ENCODE measurements around the gene CCDC43. TPM values are rescaled to one million over a fixed set of nuclear protein-coding genes. Genes with fewer than 3 reads are reported as not detected.

The CCDC43 gene
- total and polyA plus RNA-seq, 2 of the 13 experiments (the other 11 are each of a cell fraction or from before 2014, with no cell fraction given), result 17.5 to 94.8 TPM

DNA sequence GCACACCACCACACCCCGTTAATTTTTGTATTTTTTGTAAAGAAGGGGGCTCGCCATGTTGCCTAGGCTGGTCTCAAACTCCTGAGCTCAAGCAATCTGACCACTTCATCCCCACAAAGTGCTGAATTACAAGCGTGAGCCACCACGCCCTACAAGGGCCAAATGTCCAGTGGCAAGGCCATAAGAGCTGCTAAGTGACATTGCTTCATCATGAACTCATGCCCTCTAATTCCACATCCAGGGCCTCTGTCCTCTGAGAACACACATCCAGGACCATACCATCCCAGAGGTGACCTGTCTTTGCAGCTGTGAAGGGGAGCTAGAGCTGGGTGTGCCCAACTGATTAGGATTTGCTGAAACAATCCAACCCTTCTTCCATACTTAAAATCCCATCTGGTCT, 58.9 kb downstream of the CCDC43 start:
- intact Hi-C loops (cut with micrococcal nuclease; ENCODE audit: unreplicated experiment) (no loop called here), in situ Hi-C loops (cut with HindIII; ENCODE audit: extremely low pct_ligation_motif_present, low pct_unique_long_range_greater_than_20kb) (loop anchor here (5.0 kb wide), 1 partner anchor 88 kb away; no protein-coding TSS in a partner anchor)
- FAIRE-seq (no peak), DNase-seq (ENCODE audit: low spot score) (peak; percentile 28), ATAC-seq (peak; percentile 55)
- Histone ChIP-seq H3K9ac (ENCODE audit: insufficient read depth, low read depth, low read length) (no peak overlapping the region), H2AFZ (ENCODE audit: low read length) (no peak overlapping the region), H3K4me2 (ENCODE audit: low read depth, low read length) (no peak overlapping the region), H3K4me1 (ENCODE audit: insufficient read depth, low read length) (peaks cover 22% of the 10 kb centered on the region; the same call in 1 of the 2 replicates), H3K27me3 (ENCODE audit: control insufficient read depth in 1 of 2, insufficient read depth in 2 of 2, low read length in 2 of 2) (peaks cover 0 to 10% of the 10 kb centered on the region in 2 experiments; a peak in 1 of 5 replicates), H3K27ac (ENCODE audit: extremely low read length, insufficient read depth, low read length) (no peak overlapping the region), H3K9me3 (ENCODE audit: low read length) (no peaks in the 10 kb centered on the region), H4K20me1 (ENCODE audit: insufficient read depth, low read length) (no peaks in the 10 kb centered on the region), H3K36me3 (replicated peaks in 1 of 2; ENCODE audit: control insufficient read depth in 1 of 2, insufficient read depth in 2 of 2, low read length in 2 of 2) (no peaks in the 10 kb centered on the region), H3K4me3 (replicated peaks in 1 of 3; ENCODE audit: insufficient read depth in 1 of 3, low read depth in 2 of 3, low read length in 3 of 3) (no peak overlapping the region), H3K79me2 (ENCODE audit: insufficient read depth, low read length) (no peaks in the 10 kb centered on the region)
- POLR2A ChIA-PET, result no interaction called here
- 0% methylated on average over 4 of the region's 4 CpGs for WGBS (ENCODE audit: low lambda C conversion rate)
- CTCF ChIA-PET (ENCODE audit: low intra/inter-chr PET ratio, low total read pairs), result no interaction called here
- TF ChIP-seq MXD4 (CRISPR knock-in tag; IDR thresholded peaks at IDR 0.05) (no peak), CEBPB (IDR thresholded peaks at IDR 0.05; ENCODE audit: borderline replicate concordance, low read depth, low read length) (peak; percentile 90), SP4 (CRISPR knock-in tag; IDR thresholded peaks at IDR 0.05) (no peak), HNF4A (CRISPR knock-in tag; IDR thresholded peaks at IDR 0.05) (0 out of 2 replicates have a peak, but pooled peaks have one; percentile 41), ZFP36L1 (CRISPR knock-in tag; IDR thresholded peaks at IDR 0.05) (no peak), ZNF83 (CRISPR knock-in tag; IDR thresholded peaks at IDR 0.05; ENCODE audit: borderline replicate concordance) (no peak), CEBPG (CRISPR knock-in tag; IDR thresholded peaks at IDR 0.05) (peak; percentile 62), ZNF430 (CRISPR knock-in tag; IDR thresholded peaks at IDR 0.05) (no peak)
- BruUV-seq (replicated peaks), result no TSS peak

DNA sequence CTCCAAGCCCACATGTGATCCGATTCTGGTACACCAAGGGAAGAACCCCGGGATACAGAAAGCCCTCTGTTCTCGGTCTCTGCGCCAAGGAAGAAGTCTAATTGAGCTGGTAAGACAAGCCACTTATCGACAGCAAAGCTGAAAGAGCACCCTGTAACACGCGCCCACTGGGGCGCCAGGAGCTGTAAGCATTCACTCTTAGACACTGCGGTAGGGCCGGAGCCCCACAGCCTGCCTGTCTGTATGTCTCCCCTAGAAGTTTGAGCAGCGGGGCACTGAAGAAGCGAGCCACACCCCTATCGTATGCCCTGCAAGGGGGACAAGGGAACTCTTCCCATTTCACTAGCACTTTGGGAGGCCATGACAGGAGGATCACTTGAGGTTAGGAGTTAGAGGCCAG, 60.3 kb downstream of the CCDC43 start:
- Histone ChIP-seq H3K9me3 (ENCODE audit: low read length) (no peaks in the 10 kb centered on the region), H3K9ac (ENCODE audit: insufficient read depth, low read depth, low read length) (no peak overlapping the region), H3K4me2 (ENCODE audit: low read depth, low read length) (no peak overlapping the region), H3K27me3 (ENCODE audit: control insufficient read depth in 1 of 2, insufficient read depth in 2 of 2, low read length in 2 of 2) (peaks cover 0 to 10% of the 10 kb centered on the region in 2 experiments; a peak in 1 of 5 replicates), H3K36me3 (replicated peaks in 1 of 2; ENCODE audit: control insufficient read depth in 1 of 2, insufficient read depth in 2 of 2, low read length in 2 of 2) (no peaks in the 10 kb centered on the region), H4K20me1 (ENCODE audit: insufficient read depth, low read length) (no peaks in the 10 kb centered on the region), H3K4me3 (replicated peaks in 1 of 3; ENCODE audit: insufficient read depth in 1 of 3, low read depth in 2 of 3, low read length in 3 of 3) (no peak overlapping the region), H3K27ac (ENCODE audit: extremely low read length, insufficient read depth, low read length) (no peak overlapping the region), H3K79me2 (ENCODE audit: insufficient read depth, low read length) (no peaks in the 10 kb centered on the region), H2AFZ (ENCODE audit: low read length) (no peak overlapping the region), H3K4me1 (ENCODE audit: insufficient read depth, low read length) (peaks cover 22% of the 10 kb centered on the region; the same call in 1 of the 2 replicates)
- in situ Hi-C loops (cut with HindIII; ENCODE audit: extremely low pct_ligation_motif_present, low pct_unique_long_range_greater_than_20kb), result no loop called here
- CTCF ChIA-PET (ENCODE audit: low intra/inter-chr PET ratio, low total read pairs), result no interaction called here
- ATAC-seq (no peak), FAIRE-seq (no peak), DNase-seq (ENCODE audit: low spot score) (no peak)
- BruUV-seq (replicated peaks), result no TSS peak
- 90% methylated on average over 13 of the region's 13 CpGs for WGBS (ENCODE audit: low lambda C conversion rate)
- POLR2A ChIA-PET, result no interaction called here
- intact Hi-C loops (cut with micrococcal nuclease; ENCODE audit: unreplicated experiment), result no loop called here
- TF ChIP-seq ZNF644 (CRISPR knock-in tag; IDR thresholded peaks at IDR 0.05; ENCODE audit: low read depth) (no peak), YEATS2 (CRISPR knock-in tag; IDR thresholded peaks at IDR 0.05; ENCODE audit: borderline replicate concordance) (no peak), ZNF292 (CRISPR knock-in tag; IDR thresholded peaks at IDR 0.05; ENCODE audit: borderline replicate concordance, low read depth) (no peak), MED13 (CRISPR knock-in tag; IDR thresholded peaks at IDR 0.05) (no peak), ZNF121 (CRISPR knock-in tag; IDR thresholded peaks at IDR 0.05) (no peak), CEBPB (IDR thresholded peaks at IDR 0.05; ENCODE audit: borderline replicate concordance, low read depth, low read length) (no peak), RELA (CRISPR knock-in tag; IDR thresholded peaks at IDR 0.05) (no peak), PAWR (CRISPR knock-in tag; IDR thresholded peaks at IDR 0.05; ENCODE audit: borderline replicate concordance) (no peak), SATB2 (CRISPR knock-in tag; IDR thresholded peaks at IDR 0.05) (no peak), ZFP62 (CRISPR knock-in tag; IDR thresholded peaks at IDR 0.05) (no peak), SAP130 (CRISPR knock-in tag; IDR thresholded peaks at IDR 0.05; ENCODE audit: low read depth) (no peak), SMAD1 (CRISPR knock-in tag; IDR thresholded peaks at IDR 0.05; ENCODE audit: borderline replicate concordance, low read depth) (no peak)
- TF ChIP-seq, protein P1, sequence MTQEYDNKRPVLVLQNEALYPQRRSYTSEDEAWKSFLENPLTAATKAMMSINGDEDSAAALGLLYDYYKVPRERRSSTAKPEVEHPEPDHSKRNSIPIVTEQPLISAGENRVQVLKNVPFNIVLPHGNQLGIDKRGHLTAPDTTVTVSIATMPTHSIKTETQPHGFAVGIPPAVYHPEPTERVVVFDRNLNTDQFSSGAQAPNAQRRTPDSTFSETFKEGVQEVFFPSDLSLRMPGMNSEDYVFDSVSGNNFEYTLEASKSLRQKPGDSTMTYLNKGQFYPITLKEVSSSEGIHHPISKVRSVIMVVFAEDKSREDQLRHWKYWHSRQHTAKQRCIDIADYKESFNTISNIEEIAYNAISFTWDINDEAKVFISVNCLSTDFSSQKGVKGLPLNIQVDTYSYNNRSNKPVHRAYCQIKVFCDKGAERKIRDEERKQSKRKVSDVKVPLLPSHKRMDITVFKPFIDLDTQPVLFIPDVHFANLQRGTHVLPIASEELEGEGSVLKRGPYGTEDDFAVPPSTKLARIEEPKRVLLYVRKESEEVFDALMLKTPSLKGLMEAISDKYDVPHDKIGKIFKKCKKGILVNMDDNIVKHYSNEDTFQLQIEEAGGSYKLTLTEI (CRISPR knock-in tag; conservative IDR thresholded peaks at IDR 0.05), result no peak
- TF ChIP-seq, protein P2, sequence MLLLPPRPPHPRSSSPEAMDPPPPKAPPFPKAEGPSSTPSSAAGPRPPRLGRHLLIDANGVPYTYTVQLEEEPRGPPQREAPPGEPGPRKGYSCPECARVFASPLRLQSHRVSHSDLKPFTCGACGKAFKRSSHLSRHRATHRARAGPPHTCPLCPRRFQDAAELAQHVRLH (CRISPR knock-in tag; IDR thresholded peaks at IDR 0.05; ENCODE audit: borderline replicate concordance, low read depth), result no peak
